HG02571 (cell line): Measurements from ENCODE around the gene ASB10.

Experiments
- ATAC-seq: cut with Tn5 transposase; IDR thresholded peaks from one replicate; pipeline ENCODE4 v1.9.1; 2021; ENCODE audit warnings: mild to moderate bottlenecking, moderate library complexity; ENCODE audit not compliant: unreplicated experiment

The ASB10 gene

GRCh38 chr7:151211155-151211772 is 24.2 kb upstream of the ASB10 start:
- no peak for ATAC-seq

GRCh38 chr7:151210087-151210854 is 23.2 kb upstream of the ASB10 start, which contains the start of gene H2BK1:
Gene H2BK1 (minus strand): TSS chr7:151210488. CDS start chr7:151210318, 170 bp downstream.
- ATAC-seq: no peak

GRCh38 chr7:151209588-151209987 is 22.5 kb upstream of the ASB10 start:
- no peak for ATAC-seq

- ATAC-seq: no peak
Observed at GRCh38 chr7:151208253-151208862, 21.3 kb upstream of the ASB10 start.

GRCh38 chr7:151207804-151208203 is 20.8 kb upstream of the ASB10 start:
- ATAC-seq: no peak

- ATAC-seq: no peak
Observed at GRCh38 chr7:151207315-151207714, 20.3 kb upstream of the ASB10 start.

GRCh38 chr7:151206914-151207313 is 19.9 kb upstream of the ASB10 start:
- ATAC-seq: no peak

GRCh38 chr7:151205730-151206129 is 18.7 kb upstream of the ASB10 start:
- ATAC-seq: no peak

- ATAC-seq: no peak
Observed at GRCh38 chr7:151204383-151205032, 17.5 kb upstream of the ASB10 start.

- no peak for ATAC-seq
Observed at GRCh38 chr7:151202836-151203235, 15.8 kb upstream of the ASB10 start.

- no peak for ATAC-seq
Observed at GRCh38 chr7:151201751-151202150, 14.7 kb upstream of the ASB10 start.

- ATAC-seq: no peak
Observed at GRCh38 chr7:151201344-151201743, 14.3 kb upstream of the ASB10 start.

- no peak for ATAC-seq
Observed at GRCh38 chr7:151198945-151199848, 12.1 kb upstream of the ASB10 start.

GRCh38 chr7:151197932-151198331 is 10.9 kb upstream of the ASB10 start:
- no peak for ATAC-seq

GRCh38 chr7:151195616-151196450 is 8.8 kb upstream of the ASB10 start:
- no peak for ATAC-seq

GRCh38 chr7:151194188-151194587 is 7.1 kb upstream of the ASB10 start:
- ATAC-seq: no peak

- ATAC-seq: no peak
Observed at GRCh38 chr7:151193203-151193978, 6.3 kb upstream of the ASB10 start.

- ATAC-seq: no peak
Observed at GRCh38 chr7:151192002-151192539, 5.0 kb upstream of the ASB10 start.

- ATAC-seq: no peak
Observed at GRCh38 chr7:151191544-151191943, 4.5 kb upstream of the ASB10 start.
